K562 (cell line): ENCODE results near the gene PFKFB2. TPM values are rescaled to one million over a fixed set of nuclear protein-coding genes. Genes with fewer than 3 reads are reported as not detected.

Experiments used
- BRD4 ChIP-seq: fragments of 200-600 bp; sonication (generic); IDR thresholded peaks from 2 replicates; pipeline ENCODE4 v1.6.1; 2017; ENCODE audit warnings: inconsistent platforms
- DLX4 ChIP-seq: fragments of 250-450 bp; sonication (Bioruptor Pico); IDR thresholded peaks from 2 replicates; pipeline ENCODE4 v1.6.1; 2021; ENCODE audit warnings: mild to moderate bottlenecking
- LCOR ChIP-seq: sonication (generic); formaldehyde crosslinking; IDR thresholded peaks from 2 replicates; pipeline ENCODE4 v1.8.0; 2022; ENCODE audit warnings: mild to moderate bottlenecking, missing genetic modification reagents
- MCM5 ChIP-seq: fragments of 450-650 bp; IDR thresholded peaks from 2 replicates; pipeline ENCODE4 v1.6.1; 2016; ENCODE audit warnings: low read depth
- NKRF ChIP-seq: fragments of 450-650 bp; IDR thresholded peaks from 2 replicates; pipeline ENCODE4 v1.6.1; 2016; ENCODE audit warnings: borderline replicate concordance
- PHTF2 ChIP-seq: fragments of 250-450 bp; sonication (Bioruptor Pico); IDR thresholded peaks from 2 replicates; pipeline ENCODE4 v1.5.0; 2021; ENCODE audit warnings: mild to moderate bottlenecking
- SP2 ChIP-seq: IDR thresholded peaks from 2 replicates; pipeline ENCODE4 v1.6.1; 2011; ENCODE audit warnings: mild to moderate bottlenecking, low read depth, low read length, moderate library complexity; ENCODE audit not compliant: poor library complexity, severe bottlenecking; ENCODE audit errors: extremely low read depth
- TARDBP ChIP-seq: fragments of 450-650 bp; IDR thresholded peaks from 2 replicates; pipeline ENCODE4 v1.6.1; 2016
- TBL1XR1 ChIP-seq, 2 experiments: IDR thresholded peaks; 2 replicates each; pipeline ENCODE4 v1.6.1; 2012; ENCODE audit warnings: improper control_type of control experiment in 2 of 2, low read length in 2 of 2, mild to moderate bottlenecking in 1 of 2
- YY1 ChIP-seq, 3 experiments: IDR thresholded peaks; 2 replicates each; pipeline ENCODE4 v1.6.1; 2011; ENCODE audit warnings: low read length in 2 of 3, mild to moderate bottlenecking in 2 of 3, moderate library complexity in 2 of 3, borderline replicate concordance in 1 of 3, control low read depth in 1 of 3, low read depth in 1 of 3; ENCODE audit not compliant: insufficient read depth in 3 of 3, insufficient replicate concordance in 2 of 3, control insufficient read depth in 1 of 3, insufficient read length in 1 of 3; ENCODE audit errors: extremely low read depth in 1 of 3
- ZNF212 ChIP-seq: fragments of 450-650 bp; formaldehyde crosslinking; IDR thresholded peaks from 2 replicates; pipeline ENCODE4 v1.4.0; 2020; ENCODE audit warnings: mild to moderate bottlenecking
- ZNF23 ChIP-seq: fragments of 250-450 bp; sonication (Bioruptor Pico); IDR thresholded peaks from 2 replicates; pipeline ENCODE4 v1.4.0; 2020; ENCODE audit warnings: mild to moderate bottlenecking
- ZNF431 ChIP-seq: sonication (generic); formaldehyde crosslinking; IDR thresholded peaks from 2 replicates; pipeline ENCODE4 v1.8.0; 2022; ENCODE audit warnings: mild to moderate bottlenecking, missing genetic modification reagents
- ZNF778 ChIP-seq: fragments of 450-650 bp; formaldehyde crosslinking; IDR thresholded peaks from 2 replicates; pipeline ENCODE4 v1.4.0; 2020; ENCODE audit warnings: mild to moderate bottlenecking, moderate library complexity
- polyA plus RNA-seq, 8 experiments: library from polyadenylated mRNA; depleted of rRNA in 4 of 8; stranded (reverse) in 5 of 8; unstranded in 3 of 8; fragments of >200 nt; fragmentation: Nextera tagmentation in 2 of 8; fragmentation: Illumina TruSeq in 1 of 8; extraction: Ambion mirVana in 2 of 8; extraction: Trizol in 1 of 8; gene quantifications; 2 replicates each; pipeline versions ENCODE4 v1.2.1 to v1.2.3, GENCODE V29; 2011 to 2014; ENCODE audit warnings: inconsistent platforms in 1 of 8, missing spikeins in 1 of 8
- total RNA-seq, 7 experiments: library from RNA; depleted of rRNA in 6 of 7; stranded (reverse); fragments of >200 nt in 6 of 7; fragmentation: Illumina TruSeq in 2 of 7; extraction: Trizol in 2 of 7; gene quantifications; 2 replicates each; pipeline versions ENCODE4 v1.2.1 to v1.2.3, GENCODE V29; 2011 to 2021; ENCODE audit warnings: low replicate concordance in 1 of 7
- TF ChIP-seq, protein P1 (sequence below): fragments of 250-450 bp; sonication (Bioruptor Pico); IDR thresholded peaks from 2 replicates; pipeline ENCODE4 v1.4.0; 2020; ENCODE audit warnings: mild to moderate bottlenecking
- TF ChIP-seq, protein P2 (sequence below): sonication (generic); formaldehyde crosslinking; IDR thresholded peaks from 2 replicates; pipeline ENCODE4 v1.8.1; 2023; ENCODE audit warnings: mild to moderate bottlenecking, missing genetic modification reagents, moderate library complexity
- TF ChIP-seq, protein P3 (sequence below): fragments of 250-450 bp; sonication (Bioruptor Pico); IDR thresholded peaks from 2 replicates; pipeline ENCODE4 v1.5.0; 2021
- TF ChIP-seq, protein P4 (sequence below): sonication (generic); formaldehyde crosslinking; IDR thresholded peaks from 2 replicates; pipeline ENCODE4 v1.8.0; 2023; ENCODE audit warnings: mild to moderate bottlenecking, missing genetic modification reagents

The PFKFB2 gene
- total and polyA plus RNA-seq, 9 of the 15 experiments (the other 6 are each of a cell fraction or from before 2014, with no cell fraction given), result 6.9 to 26.0 (median 16.4) TPM

- TF ChIP-seq, protein P1, sequence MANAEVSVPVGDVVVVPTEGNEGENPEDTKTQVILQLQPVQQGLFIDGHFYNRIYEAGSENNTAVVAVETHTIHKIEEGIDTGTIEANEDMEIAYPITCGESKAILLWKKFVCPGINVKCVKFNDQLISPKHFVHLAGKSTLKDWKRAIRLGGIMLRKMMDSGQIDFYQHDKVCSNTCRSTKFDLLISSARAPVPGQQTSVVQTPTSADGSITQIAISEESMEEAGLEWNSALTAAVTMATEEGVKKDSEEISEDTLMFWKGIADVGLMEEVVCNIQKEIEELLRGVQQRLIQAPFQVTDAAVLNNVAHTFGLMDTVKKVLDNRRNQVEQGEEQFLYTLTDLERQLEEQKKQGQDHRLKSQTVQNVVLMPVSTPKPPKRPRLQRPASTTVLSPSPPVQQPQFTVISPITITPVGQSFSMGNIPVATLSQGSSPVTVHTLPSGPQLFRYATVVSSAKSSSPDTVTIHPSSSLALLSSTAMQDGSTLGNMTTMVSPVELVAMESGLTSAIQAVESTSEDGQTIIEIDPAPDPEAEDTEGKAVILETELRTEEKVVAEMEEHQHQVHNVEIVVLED (CRISPR knock-in tag), result no peak
- TF ChIP-seq, protein P2, sequence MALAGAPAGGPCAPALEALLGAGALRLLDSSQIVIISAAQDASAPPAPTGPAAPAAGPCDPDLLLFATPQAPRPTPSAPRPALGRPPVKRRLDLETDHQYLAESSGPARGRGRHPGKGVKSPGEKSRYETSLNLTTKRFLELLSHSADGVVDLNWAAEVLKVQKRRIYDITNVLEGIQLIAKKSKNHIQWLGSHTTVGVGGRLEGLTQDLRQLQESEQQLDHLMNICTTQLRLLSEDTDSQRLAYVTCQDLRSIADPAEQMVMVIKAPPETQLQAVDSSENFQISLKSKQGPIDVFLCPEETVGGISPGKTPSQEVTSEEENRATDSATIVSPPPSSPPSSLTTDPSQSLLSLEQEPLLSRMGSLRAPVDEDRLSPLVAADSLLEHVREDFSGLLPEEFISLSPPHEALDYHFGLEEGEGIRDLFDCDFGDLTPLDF (CRISPR knock-in tag), result no peak
- no peak for TF ChIP-seq ZNF212 (CRISPR knock-in tag)
- 0 out of 4 replicates have a peak, but pooled peaks of 1 of the 2 experiments have one; percentile 49 for TF ChIP-seq TBL1XR1 (IDR thresholded peaks at IDR 0.05; ENCODE audit: low read length in 2 of 2)
- TF ChIP-seq, protein P3, sequence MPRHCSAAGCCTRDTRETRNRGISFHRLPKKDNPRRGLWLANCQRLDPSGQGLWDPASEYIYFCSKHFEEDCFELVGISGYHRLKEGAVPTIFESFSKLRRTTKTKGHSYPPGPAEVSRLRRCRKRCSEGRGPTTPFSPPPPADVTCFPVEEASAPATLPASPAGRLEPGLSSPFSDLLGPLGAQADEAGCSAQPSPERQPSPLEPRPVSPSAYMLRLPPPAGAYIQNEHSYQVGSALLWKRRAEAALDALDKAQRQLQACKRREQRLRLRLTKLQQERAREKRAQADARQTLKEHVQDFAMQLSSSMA (CRISPR knock-in tag), result no peak
- no peak; the same call in 1 of the 2 replicates for TF ChIP-seq TARDBP
- no peak for TF ChIP-seq YY1 (IDR thresholded peaks at IDR 0.05; ENCODE audit: borderline replicate concordance in 1 of 3, control insufficient read depth in 1 of 3, extremely low read depth in 1 of 3, insufficient read depth in 3 of 3, insufficient read length in 1 of 3, insufficient replicate concordance in 2 of 3, low read depth in 1 of 3, low read length in 2 of 3)
- TF ChIP-seq BRD4, result 0 out of 2 replicates have a peak, but pooled peaks have one; percentile 11
- TF ChIP-seq ZNF23 (CRISPR knock-in tag), result no peak
- TF ChIP-seq, protein P4, sequence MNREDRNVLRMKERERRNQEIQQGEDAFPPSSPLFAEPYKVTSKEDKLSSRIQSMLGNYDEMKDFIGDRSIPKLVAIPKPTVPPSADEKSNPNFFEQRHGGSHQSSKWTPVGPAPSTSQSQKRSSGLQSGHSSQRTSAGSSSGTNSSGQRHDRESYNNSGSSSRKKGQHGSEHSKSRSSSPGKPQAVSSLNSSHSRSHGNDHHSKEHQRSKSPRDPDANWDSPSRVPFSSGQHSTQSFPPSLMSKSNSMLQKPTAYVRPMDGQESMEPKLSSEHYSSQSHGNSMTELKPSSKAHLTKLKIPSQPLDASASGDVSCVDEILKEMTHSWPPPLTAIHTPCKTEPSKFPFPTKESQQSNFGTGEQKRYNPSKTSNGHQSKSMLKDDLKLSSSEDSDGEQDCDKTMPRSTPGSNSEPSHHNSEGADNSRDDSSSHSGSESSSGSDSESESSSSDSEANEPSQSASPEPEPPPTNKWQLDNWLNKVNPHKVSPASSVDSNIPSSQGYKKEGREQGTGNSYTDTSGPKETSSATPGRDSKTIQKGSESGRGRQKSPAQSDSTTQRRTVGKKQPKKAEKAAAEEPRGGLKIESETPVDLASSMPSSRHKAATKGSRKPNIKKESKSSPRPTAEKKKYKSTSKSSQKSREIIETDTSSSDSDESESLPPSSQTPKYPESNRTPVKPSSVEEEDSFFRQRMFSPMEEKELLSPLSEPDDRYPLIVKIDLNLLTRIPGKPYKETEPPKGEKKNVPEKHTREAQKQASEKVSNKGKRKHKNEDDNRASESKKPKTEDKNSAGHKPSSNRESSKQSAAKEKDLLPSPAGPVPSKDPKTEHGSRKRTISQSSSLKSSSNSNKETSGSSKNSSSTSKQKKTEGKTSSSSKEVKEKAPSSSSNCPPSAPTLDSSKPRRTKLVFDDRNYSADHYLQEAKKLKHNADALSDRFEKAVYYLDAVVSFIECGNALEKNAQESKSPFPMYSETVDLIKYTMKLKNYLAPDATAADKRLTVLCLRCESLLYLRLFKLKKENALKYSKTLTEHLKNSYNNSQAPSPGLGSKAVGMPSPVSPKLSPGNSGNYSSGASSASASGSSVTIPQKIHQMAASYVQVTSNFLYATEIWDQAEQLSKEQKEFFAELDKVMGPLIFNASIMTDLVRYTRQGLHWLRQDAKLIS (CRISPR knock-in tag), result no peak
- no peak for TF ChIP-seq ZNF431 (CRISPR knock-in tag)
- no peak; the same call in 1 of the 2 replicates for TF ChIP-seq NKRF
- TF ChIP-seq PHTF2 (CRISPR knock-in tag), result no peak
- TF ChIP-seq LCOR (CRISPR knock-in tag), result peak; percentile 57; the same call in 1 of the 2 replicates
- no peak for TF ChIP-seq SP2
- TF ChIP-seq MCM5, result no peak
- TF ChIP-seq DLX4, result no peak
- no peak for TF ChIP-seq ZNF778
Observed at GRCh38 chr1:207049974-207050391, 3.1 kb upstream of the PFKFB2 start (continued).
